ENCODE data around the gene KIAA0586.

- TF ChIP-seq CTCF (IDR thresholded peaks at IDR 0.05) (no peak), BHLHE40 (IDR thresholded peaks at IDR 0.05; ENCODE audit: low read depth, low read length) (no peak), PBX3 (IDR thresholded peaks at IDR 0.05) (no peak), RNF2 (IDR thresholded peaks at IDR 0.05; ENCODE audit: borderline replicate concordance, low read depth) (no peak), RAD21 (conservative IDR thresholded peaks at IDR 0.05 in 1 of 2, IDR thresholded peaks at IDR 0.05 in 1 of 2) (no peak), CBX2 (IDR thresholded peaks at IDR 0.05; ENCODE audit: borderline replicate concordance, low read depth) (no peak), POLR2A (IDR thresholded peaks at IDR 0.05; ENCODE audit: low read length) (no peak), ZFP36 (IDR thresholded peaks at IDR 0.05; ENCODE audit: borderline replicate concordance, partially characterized antibody) (no peak), ELK1 (IDR thresholded peaks at IDR 0.05; ENCODE audit: low read depth, low read length) (no peak)
Observed at GRCh38 chr14:58568322-58568721, 140.8 kb downstream of the KIAA0586 start.

All from A549 (cell line).